ENCODE results near the gene CACHD1. TPM values are rescaled to one million over a fixed set of nuclear protein-coding genes. Genes with fewer than 3 reads are reported as not detected.

The CACHD1 gene
- total RNA-seq, 1 donor from 2014 or later: 12.1 TPM

DNA sequence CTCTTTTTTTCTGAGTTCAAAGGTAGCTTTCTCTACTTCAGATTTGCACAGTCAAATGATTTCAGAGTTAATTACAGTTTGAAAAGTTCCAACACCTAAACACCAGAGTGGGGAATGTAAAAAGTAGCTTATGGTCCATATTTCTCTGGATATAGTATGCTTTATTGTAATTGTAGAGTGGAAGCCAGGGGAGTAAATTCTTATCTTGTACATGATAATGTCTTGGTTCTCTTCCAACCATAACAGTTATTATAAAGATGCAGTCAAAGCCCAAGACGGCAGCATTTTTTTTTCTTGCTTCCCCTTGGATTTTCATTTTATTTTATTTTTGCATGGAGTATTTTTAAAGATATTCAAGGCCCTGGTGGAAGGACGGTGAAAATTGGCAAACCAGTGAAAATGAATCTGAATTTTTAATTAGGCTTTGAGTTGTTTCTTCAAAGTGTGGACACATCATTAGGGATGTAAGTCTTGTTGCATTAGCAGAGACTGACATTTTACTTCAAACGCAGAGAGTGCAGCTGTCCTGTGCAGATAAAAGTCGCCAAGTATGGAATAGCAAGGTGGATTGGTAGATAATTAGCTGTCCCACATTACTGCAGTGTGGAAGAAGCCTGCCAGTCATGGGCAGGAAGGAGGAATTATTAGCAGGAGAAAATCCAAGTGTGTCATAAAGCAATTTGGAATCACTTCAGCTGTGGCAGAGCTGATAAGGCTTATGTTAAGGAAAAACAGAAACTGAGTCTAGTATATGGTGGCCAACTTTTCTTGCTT, 11.3 kb downstream of the CACHD1 start:
- no peak overlapping the region for H3K4me3 ChIP-seq (ENCODE audit: low read depth, low read length)
- H3K36me3 ChIP-seq (ENCODE audit: control insufficient read depth, insufficient read depth, low read length): no peaks in the 10 kb centered on the region
- DNase-seq (ENCODE audit: low read depth): no peak
- no peaks in the 10 kb centered on the region for H3K27me3 ChIP-seq (ENCODE audit: control insufficient read depth, insufficient read depth, low read length)
- TF ChIP-seq, protein P1, sequence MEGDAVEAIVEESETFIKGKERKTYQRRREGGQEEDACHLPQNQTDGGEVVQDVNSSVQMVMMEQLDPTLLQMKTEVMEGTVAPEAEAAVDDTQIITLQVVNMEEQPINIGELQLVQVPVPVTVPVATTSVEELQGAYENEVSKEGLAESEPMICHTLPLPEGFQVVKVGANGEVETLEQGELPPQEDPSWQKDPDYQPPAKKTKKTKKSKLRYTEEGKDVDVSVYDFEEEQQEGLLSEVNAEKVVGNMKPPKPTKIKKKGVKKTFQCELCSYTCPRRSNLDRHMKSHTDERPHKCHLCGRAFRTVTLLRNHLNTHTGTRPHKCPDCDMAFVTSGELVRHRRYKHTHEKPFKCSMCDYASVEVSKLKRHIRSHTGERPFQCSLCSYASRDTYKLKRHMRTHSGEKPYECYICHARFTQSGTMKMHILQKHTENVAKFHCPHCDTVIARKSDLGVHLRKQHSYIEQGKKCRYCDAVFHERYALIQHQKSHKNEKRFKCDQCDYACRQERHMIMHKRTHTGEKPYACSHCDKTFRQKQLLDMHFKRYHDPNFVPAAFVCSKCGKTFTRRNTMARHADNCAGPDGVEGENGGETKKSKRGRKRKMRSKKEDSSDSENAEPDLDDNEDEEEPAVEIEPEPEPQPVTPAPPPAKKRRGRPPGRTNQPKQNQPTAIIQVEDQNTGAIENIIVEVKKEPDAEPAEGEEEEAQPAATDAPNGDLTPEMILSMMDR (IDR thresholded peaks at IDR 0.05; ENCODE audit: insufficient read depth, low read length, poor library complexity, severe bottlenecking): no peak

DNA sequence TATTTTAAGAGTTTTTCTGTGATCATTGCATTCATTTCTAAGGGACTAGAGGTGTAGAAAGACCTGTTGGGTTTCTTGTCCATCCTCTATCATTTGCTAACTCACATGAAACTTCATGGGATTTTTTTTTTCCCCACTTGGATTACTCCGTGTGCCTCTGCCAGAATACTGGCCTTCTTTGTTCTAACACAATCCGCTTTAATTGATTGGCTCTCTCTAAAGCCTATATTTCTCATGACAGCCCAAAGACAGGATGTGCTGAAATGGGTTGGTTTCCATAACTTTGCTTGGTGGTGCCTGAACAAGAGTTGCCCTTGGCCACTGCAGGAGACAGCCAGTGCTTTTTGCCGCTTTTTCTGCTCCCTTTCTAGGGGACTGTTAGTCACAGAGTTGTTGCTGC, 12.2 kb downstream of the CACHD1 start:
- H3K27me3 ChIP-seq (ENCODE audit: control insufficient read depth, insufficient read depth, low read length): no peaks in the 10 kb centered on the region
- no peaks in the 10 kb centered on the region for H3K36me3 ChIP-seq (ENCODE audit: control insufficient read depth, insufficient read depth, low read length)
- H3K4me3 ChIP-seq (ENCODE audit: low read depth, low read length): no peak overlapping the region
- DNase-seq (ENCODE audit: low read depth): no peak
- TF ChIP-seq, protein P1 (IDR thresholded peaks at IDR 0.05; ENCODE audit: insufficient read depth, low read length, poor library complexity, severe bottlenecking): no peak

DNA sequence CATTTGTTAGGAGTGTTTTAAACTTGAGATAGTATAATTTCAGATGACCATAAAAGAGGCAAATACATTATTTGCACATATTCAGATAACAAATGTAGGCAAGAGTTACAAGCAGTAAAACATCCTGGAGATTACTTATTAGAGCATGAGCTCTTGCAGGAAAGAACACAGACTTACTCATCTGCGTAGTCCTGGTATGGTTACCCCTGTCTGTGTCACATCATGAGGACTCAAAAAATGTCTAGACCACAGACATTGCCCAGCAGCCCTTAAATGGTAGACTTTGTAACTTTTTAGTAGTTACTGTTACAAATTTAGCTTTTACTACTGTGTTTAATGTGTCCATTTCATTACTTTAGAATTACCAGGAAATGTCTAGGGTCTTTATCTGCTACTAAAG, 12.8 kb downstream of the CACHD1 start:
- Histone ChIP-seq H3K36me3 (ENCODE audit: control insufficient read depth, insufficient read depth, low read length) (no peaks in the 10 kb centered on the region), H3K27me3 (ENCODE audit: control insufficient read depth, insufficient read depth, low read length) (no peaks in the 10 kb centered on the region), H3K4me3 (ENCODE audit: low read depth, low read length) (no peak overlapping the region)
- peak; percentile 65 for DNase-seq (ENCODE audit: low read depth)
- TF ChIP-seq, protein P1 (IDR thresholded peaks at IDR 0.05; ENCODE audit: insufficient read depth, low read length, poor library complexity, severe bottlenecking): no peak

DNA sequence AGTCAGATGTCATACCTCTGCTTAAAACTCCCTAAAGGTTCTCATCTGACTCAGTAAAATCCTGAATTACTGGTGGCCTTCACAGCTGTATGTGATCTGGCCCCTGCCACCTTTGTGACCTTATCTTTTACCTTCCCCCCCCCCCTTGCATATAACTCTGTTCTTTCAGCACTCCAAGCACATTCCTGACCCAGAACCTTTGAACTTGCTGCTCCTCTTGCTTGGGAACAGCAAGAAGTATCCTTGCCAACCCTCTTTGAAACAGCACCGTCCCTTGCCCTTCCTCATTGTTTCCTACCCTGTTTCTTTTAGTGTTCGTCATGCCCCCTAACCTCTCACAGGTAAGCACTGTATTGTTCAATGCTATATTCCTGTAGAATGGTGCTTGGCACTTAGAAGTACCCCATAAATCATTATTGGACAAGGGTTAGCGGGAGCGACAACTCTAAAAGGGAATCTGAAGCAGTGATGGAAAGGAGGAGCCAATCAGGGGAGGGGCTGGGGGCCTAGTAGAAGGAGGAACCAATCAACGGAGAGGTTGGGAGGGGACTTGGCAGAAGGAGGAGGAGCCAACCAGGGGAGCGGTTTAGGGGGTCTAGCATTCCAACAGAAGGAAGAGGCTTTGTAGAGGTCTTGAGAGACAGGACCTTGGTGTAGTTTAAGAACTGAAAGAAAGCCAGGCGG, 13.9 kb downstream of the CACHD1 start:
- TF ChIP-seq, protein P1 (IDR thresholded peaks at IDR 0.05; ENCODE audit: insufficient read depth, low read length, poor library complexity, severe bottlenecking): no peak

DNA sequence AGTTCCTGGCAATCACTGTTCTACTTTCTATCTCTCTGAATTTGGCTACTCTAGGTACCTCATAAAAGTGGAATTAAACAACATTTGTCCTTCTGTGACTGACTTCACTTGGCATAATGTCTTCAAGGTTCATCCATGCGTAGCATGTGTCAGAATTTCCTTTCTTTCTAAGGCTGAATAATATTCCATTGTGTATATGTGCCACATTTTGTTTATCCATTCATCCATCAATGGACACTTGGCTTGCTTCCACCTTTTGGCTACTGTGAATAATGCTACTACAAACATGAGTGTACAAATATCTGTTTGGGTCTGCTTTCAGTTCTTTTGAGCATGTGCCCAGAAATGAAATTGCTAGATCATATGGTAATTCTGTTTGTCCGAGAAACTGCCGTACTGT, 14.7 kb downstream of the CACHD1 start:
- no peaks in the 10 kb centered on the region for H3K27me3 ChIP-seq (ENCODE audit: control insufficient read depth, insufficient read depth, low read length)
- DNase-seq (ENCODE audit: low read depth): no peak
- H3K36me3 ChIP-seq (ENCODE audit: control insufficient read depth, insufficient read depth, low read length): no peaks in the 10 kb centered on the region
- no peak overlapping the region for H3K4me3 ChIP-seq (ENCODE audit: low read depth, low read length)
- TF ChIP-seq, protein P1 (IDR thresholded peaks at IDR 0.05; ENCODE audit: insufficient read depth, low read length, poor library complexity, severe bottlenecking): no peak

More for the DNA sequence above, 13.9 kb downstream of the CACHD1 start:
- no peak for DNase-seq (ENCODE audit: low read depth)
- Histone ChIP-seq H3K27me3 (ENCODE audit: control insufficient read depth, insufficient read depth, low read length) (no peaks in the 10 kb centered on the region), H3K4me3 (ENCODE audit: low read depth, low read length) (no peak overlapping the region), H3K36me3 (ENCODE audit: control insufficient read depth, insufficient read depth, low read length) (no peaks in the 10 kb centered on the region)

Data from kidney epithelial cell (primary cell).